Measurements from ENCODE around the gene TAAR9.

The TAAR9 gene

DNA sequence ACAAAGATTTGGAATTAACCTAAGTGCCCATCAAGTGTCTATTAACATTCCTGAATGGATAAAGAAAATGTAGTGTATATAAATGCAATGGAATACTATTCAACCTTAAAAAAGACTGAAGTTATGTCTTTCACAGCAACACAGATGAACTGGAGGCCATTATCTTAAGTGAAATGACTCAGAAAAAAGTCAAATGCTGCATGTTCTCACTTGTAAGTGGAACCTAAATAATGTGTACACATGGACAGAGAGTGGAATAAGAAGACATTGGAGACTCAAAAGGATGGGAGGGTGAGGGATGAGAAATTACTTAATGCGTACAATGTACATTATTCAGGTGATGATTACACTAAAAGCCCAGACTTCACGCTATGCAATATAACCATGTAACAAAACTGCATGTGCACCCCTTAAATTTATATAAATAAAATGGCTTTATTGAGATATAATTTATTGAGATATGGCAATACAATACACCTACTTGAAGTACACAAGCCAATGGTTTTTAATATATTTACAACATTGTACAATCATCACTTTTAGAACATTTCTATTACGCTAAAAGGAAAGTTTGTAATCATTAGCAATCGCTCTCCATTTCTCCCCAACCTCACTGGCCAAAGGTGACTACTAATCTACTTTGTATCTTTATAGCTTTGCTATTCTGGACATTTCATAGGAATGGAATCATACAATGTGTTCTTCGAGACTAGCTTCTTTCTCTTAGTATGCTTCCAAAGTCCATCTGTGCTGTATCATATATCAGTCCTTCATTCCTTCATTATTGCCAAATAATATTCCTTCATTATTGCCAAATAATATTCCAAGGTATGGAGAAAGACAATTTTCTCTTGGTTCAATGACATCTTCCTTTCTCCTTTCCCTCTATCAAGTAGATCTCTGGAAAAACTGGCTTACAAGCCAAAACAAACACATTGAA, 30.9 kb upstream of the TAAR9 start:
- FAIRE-seq, result no peak
- TF ChIP-seq, protein P1, sequence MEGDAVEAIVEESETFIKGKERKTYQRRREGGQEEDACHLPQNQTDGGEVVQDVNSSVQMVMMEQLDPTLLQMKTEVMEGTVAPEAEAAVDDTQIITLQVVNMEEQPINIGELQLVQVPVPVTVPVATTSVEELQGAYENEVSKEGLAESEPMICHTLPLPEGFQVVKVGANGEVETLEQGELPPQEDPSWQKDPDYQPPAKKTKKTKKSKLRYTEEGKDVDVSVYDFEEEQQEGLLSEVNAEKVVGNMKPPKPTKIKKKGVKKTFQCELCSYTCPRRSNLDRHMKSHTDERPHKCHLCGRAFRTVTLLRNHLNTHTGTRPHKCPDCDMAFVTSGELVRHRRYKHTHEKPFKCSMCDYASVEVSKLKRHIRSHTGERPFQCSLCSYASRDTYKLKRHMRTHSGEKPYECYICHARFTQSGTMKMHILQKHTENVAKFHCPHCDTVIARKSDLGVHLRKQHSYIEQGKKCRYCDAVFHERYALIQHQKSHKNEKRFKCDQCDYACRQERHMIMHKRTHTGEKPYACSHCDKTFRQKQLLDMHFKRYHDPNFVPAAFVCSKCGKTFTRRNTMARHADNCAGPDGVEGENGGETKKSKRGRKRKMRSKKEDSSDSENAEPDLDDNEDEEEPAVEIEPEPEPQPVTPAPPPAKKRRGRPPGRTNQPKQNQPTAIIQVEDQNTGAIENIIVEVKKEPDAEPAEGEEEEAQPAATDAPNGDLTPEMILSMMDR (IDR thresholded peaks at IDR 0.05; ENCODE audit: insufficient read depth, missing control alignments), result no peak
- no peak for DNase-seq (ENCODE audit: insufficient read length, low spot score)

GRCh38 chr6:132511210-132511830, 26.8 kb upstream of the TAAR9 start:
- FAIRE-seq (no peak), DNase-seq (ENCODE audit: insufficient read length, low spot score) (no peak)
- TF ChIP-seq, protein P1 (IDR thresholded peaks at IDR 0.05; ENCODE audit: insufficient read depth, missing control alignments), result no peak

GRCh38 chr6:132511831-132512220, 26.3 kb upstream of the TAAR9 start:
- no peak for DNase-seq (ENCODE audit: insufficient read length, low spot score)
- no peak for FAIRE-seq
- TF ChIP-seq, protein P1 (IDR thresholded peaks at IDR 0.05; ENCODE audit: insufficient read depth, missing control alignments), result no peak

DNA sequence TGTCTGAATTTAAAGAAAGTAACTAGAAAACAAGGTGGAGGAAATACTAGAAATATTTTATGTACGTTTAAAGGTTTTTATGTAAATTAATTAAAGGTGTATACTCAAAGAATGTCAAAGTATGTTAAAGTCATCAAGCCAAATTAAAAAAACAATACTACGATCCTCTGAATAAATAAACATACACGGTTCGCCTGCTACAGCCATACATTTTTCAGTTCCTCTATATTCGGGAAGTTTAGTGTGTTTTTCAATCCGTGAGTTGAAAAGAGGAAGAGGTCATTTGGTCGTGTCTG, 25.8 kb upstream of the TAAR9 start:
- FAIRE-seq (no peak), DNase-seq (ENCODE audit: insufficient read length, low spot score) (no peak)

DNA sequence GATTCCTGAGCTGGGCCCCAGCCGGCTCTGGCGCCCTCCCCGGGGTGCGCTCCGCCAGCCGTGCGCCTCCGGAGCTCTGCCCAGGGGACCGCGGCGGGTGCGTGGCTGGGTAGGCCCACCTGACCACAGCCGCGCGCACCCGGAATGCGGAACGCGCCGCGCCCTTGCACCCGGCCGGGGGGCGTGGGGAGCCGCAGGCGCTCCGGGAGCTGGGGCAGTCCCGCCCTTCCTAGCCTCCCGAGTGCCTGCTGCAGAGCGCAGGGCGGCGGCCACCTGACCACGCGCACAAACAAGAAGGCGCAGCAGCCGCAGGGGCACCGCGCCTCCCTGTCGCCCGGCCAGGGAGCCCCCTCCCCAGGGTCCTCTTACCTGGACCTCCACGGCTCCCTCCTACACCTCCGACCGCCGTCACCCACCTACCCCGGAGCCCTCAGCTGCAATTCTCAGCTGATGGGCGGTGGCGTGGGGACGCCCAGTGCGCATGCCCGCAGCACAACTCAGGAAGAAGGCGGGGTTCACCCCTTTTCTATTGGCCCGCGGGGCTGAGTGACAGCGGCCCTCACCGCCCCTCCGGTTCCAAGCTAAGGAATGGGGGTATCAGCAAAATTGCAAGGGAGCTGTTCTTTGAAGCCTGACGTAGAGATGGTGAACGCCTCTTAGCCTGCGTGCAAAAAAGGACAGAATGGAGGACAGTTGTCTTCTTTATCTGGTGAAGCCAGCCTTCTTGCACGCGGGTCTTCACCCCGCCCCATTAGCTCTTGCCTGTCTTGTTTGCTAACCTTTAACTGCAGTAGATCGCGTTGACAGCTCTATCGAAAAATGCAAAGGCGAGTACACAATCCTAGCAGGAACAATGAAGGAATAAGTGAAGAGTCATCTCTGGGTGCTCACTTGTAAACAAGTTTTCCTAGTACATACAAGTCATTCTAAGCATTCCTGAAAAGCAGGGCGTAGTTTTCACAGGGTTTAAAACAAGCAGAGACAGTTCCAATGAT, 25.1 kb upstream of the TAAR9 start, which contains the start of gene STX7:
Gene STX7 (minus strand): TSS at position 479 of the 995 bp plus-strand sequence. CDS start 9,586 bp downstream, outside the sequence.
- FAIRE-seq, result no peak
- TF ChIP-seq, protein P1 (IDR thresholded peaks at IDR 0.05; ENCODE audit: insufficient read depth, missing control alignments), result no peak
- peak; percentile 57 for DNase-seq (ENCODE audit: insufficient read length, low spot score)

More for the DNA sequence above, 25.8 kb upstream of the TAAR9 start:
- TF ChIP-seq, protein P1 (IDR thresholded peaks at IDR 0.05; ENCODE audit: insufficient read depth, missing control alignments), result no peak

- FAIRE-seq, result no peak
- DNase-seq (ENCODE audit: insufficient read length, low spot score), result no peak
Measured at GRCh38 chr6:132513831-132514545, 24.1 kb upstream of the TAAR9 start.

More at GRCh38 chr6:132513831-132514545, 24.1 kb upstream of the TAAR9 start:
- TF ChIP-seq, protein P1 (IDR thresholded peaks at IDR 0.05; ENCODE audit: insufficient read depth, missing control alignments), result no peak
